HG03039 (cell line): Measurements from ENCODE around the gene ALDOA.

Source experiments
- ATAC-seq: cut with Tn5 transposase; IDR thresholded peaks from one replicate; pipeline ENCODE4 v1.9.1; 2021; ENCODE audit warnings: mild to moderate bottlenecking, moderate library complexity; ENCODE audit not compliant: unreplicated experiment

ALDOA gene

GRCh38 chr16:30068750-30069610 lies 3.4 kb downstream of the ALDOA start:
- ATAC-seq, result no peak

GRCh38 chr16:30069611-30070462 lies 4.3 kb downstream of the ALDOA start:
- ATAC-seq, result no peak

- ATAC-seq, result no peak
Measured at GRCh38 chr16:30070490-30070889, 4.9 kb downstream of the ALDOA start.

- peak; percentile 77 for ATAC-seq
Measured at GRCh38 chr16:30075503-30076275, 10.1 kb downstream of the ALDOA start, which contains the start of gene PPP4C. TSS of gene PPP4C (plus strand) at chr16:30075994. CDS start at chr16:30076378, 384 bp downstream.

- ATAC-seq, result peak; percentile 11
Measured at GRCh38 chr16:30076276-30076791, 10.8 kb downstream of the ALDOA start.

- ATAC-seq, result no peak
Measured at GRCh38 chr16:30077656-30078055, 12.1 kb downstream of the ALDOA start.

GRCh38 chr16:30078744-30079143 lies 13.2 kb downstream of the ALDOA start:
- ATAC-seq, result no peak

GRCh38 chr16:30079480-30079879 lies 13.9 kb downstream of the ALDOA start:
- no peak for ATAC-seq

GRCh38 chr16:30082545-30083090 lies 17.1 kb downstream of the ALDOA start:
- no peak for ATAC-seq

GRCh38 chr16:30083216-30084055 lies 17.9 kb downstream of the ALDOA start:
- ATAC-seq, result no peak

- no peak for ATAC-seq
Measured at GRCh38 chr16:30084096-30084815, 18.7 kb downstream of the ALDOA start.

GRCh38 chr16:30084816-30085159 lies 19.2 kb downstream of the ALDOA start:
- ATAC-seq, result no peak

- no peak for ATAC-seq
Measured at GRCh38 chr16:30085247-30085646, 19.7 kb downstream of the ALDOA start.

GRCh38 chr16:30085820-30086219 lies 20.3 kb downstream of the ALDOA start:
- ATAC-seq, result no peak

- ATAC-seq, result no peak
Measured at GRCh38 chr16:30086291-30087140, 21.0 kb downstream of the ALDOA start.

- no peak for ATAC-seq
Measured at GRCh38 chr16:30087181-30087898, 21.8 kb downstream of the ALDOA start.

- ATAC-seq, result no peak
Measured at GRCh38 chr16:30088237-30088831, 22.8 kb downstream of the ALDOA start.
